Astrocyte of the hippocampus (primary cell): Measurements from ENCODE around the gene ATRIP.
"Not testable (repeated sequence)": the region's sequence is repeated elsewhere in the genome, so short reads cannot be mapped to it uniquely, and the experiment has no call there.

Experiments
- DNase-seq: peaks from one replicate; pipeline ENCODE4 v3.0.0; 2011; ENCODE audit warnings: low read depth, low spot score

ATRIP gene

GRCh38 chr3:48446425-48447193 lies at the start of gene ATRIP:
ATRIP (plus strand) TSS chr3:48446737; CDS start chr3:48446846, 109 bp downstream.
- peak; percentile 96 for DNase-seq

- no peak for DNase-seq
Observed at GRCh38 chr3:48397767-48398681, 48.5 kb upstream of the ATRIP start.

- no peak for DNase-seq
Observed at GRCh38 chr3:48398701-48399386, 47.7 kb upstream of the ATRIP start.

DNA sequence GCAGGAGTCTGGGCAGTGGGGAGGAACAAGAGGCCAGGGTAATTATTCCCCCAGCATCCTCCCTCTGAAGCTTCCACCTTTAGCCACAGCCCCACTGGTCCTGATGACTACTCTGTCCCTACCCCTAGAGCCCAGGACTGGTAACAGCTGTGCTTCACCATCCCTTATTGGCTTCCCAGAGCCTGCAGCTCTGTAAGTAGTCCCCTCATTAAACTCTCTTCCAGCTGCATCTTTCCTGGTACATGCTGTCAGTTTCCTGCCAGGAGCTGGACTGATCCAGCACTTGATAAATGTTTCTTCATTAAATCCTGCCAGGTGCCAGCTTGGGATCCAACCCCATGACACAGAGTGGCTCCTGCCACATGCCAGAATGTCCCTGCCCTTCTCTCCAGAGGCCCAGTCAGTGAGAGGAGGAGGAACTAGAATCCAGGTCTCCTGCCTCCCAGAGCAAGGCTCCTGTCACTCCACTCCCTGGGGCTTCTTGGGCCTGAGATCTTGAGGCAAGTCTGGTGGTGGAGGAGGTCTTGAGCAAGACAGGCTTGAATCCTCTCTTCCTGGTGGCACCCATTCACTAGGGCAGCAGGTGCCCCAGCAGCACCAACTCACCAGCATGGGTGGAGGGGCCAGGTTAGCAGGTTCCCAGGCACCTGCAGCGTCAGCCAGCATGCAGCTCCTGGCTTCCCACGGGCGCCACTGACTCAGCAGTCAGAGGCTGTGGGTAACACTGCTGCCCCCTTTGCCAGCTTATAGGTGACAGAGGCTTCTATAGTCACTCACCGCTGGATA lies 47.0 kb upstream of the ATRIP start:
- no peak for DNase-seq

DNA sequence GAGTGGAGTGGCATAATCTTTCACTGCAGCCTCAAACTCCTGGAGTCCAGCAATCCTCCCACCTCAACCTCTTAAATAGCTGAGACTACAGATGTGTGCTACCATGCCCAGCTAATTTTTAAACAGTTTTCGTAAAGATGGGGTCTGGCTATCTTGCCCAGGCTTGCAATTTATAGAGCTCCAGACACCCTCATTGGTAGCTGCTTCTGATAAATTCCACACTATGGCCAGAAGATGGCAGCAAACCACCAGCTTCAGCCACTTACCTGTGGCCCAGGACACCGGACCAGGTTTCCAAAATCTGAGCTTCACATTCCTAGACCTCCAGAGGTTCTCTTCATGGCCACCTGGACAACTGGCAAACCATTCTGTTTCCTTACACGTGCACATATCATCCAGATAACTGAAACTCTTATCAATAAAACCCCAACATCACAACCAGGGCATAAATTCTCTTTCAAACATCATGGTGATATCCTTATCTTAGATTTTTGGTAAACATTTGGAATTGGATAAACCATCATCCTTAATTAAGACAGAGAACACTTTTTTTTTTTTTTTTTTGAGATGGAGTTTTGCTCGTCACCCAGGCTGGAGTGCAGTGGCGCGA lies 45.6 kb upstream of the ATRIP start:
- DNase-seq: peak; percentile 73

- not testable (repeated sequence) for DNase-seq
Observed at GRCh38 chr3:48401434-48401901, 45.1 kb upstream of the ATRIP start.

DNA sequence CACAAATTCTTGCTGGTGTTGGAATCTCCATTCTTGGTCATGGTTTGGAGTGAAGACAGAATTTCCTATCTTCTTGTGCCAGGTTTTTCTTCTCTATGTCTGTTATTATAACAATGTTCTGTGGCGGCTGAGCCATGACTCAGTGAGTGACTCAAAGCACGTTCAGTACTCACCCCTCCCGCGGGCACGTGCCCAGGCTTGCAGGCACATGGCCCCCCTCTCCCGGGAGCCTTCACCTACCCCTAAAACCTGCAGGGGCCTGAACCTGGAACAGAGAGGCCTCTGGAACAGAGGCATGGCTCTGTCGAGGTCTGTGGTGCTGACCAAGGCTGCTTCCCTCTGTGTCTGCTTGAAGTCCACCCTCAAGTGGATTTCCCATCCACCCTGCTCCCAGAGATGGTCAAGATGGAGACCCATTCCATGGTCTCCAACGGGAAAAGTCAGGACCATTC lies 44.2 kb upstream of the ATRIP start:
- peak; percentile 95 for DNase-seq

DNA sequence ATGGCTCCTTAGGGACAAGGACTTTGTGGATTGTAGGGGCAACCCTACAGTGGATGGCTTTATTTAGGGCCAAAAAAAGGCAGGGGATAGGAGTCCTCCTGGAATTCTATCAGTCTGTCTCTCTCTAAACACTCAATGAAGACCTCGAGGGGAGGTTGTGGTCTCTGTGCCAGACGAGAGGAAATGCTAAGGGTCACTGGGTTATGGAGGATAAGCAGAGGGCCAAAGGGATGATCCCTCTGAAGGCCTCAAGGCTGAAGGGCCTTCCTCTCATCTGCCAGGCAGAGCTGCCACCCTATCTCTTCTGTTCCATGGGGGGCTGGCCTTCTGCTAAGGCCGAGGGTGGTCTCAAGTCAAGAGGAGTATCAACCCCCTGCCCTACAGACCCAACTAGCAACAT lies 43.6 kb upstream of the ATRIP start:
- no peak for DNase-seq

GRCh38 chr3:48403533-48404439 lies 42.8 kb upstream of the ATRIP start:
- DNase-seq: no peak

- no peak for DNase-seq
Observed at GRCh38 chr3:48404440-48405342, 41.8 kb upstream of the ATRIP start.

- DNase-seq: no peak
Observed at GRCh38 chr3:48405343-48405881, 41.1 kb upstream of the ATRIP start.

- DNase-seq: no peak
Observed at GRCh38 chr3:48405971-48406370, 40.6 kb upstream of the ATRIP start.

DNA sequence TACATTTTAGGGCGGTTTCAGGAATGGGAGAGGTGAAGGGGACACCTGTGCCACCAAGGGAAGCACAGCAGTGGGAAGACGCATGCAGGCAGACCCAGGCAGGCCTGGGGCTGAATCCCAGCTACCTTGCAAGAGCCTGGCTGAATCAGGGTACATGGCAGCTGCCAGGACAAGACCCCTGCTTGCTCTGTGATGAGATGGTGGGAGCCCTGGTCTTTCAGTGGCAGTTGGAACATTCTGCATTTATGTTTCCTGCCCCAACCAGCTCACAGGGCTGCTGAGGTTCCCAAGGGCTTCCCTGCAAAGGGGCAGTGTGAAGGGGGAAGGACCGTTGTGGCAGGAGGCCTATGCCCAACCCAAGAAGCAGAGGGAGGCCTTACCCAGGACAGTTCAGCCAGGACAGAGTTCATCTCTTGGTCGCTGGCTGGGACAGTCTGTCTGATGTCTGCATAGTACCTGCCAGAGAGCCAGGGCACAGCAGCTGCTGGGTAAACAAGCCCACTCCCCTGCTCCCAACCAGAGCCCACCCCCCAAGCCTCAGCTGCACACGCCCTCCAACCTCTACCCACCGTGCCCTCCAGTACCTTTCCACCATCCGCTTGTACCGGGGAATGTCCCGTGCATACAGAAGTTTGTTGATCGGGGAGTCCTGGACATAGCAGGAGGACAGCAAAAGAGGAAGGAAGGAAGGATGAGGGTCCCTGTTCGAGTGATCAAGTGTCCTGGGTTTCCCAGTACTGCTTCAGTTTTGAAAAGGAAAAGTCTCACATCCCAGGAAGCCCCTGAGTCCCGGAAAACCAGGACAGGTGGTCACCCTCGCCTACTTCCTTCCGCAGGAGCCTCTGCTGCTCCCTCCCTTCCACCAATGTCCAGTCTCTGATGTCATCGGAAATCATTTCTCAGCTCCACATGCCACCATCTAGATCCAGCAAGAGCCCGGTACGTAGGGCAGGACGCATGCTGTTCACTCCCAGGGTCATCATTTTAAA lies 39.8 kb upstream of the ATRIP start:
- no peak for DNase-seq

- DNase-seq: no peak
Observed at GRCh38 chr3:48407542-48408099, 38.9 kb upstream of the ATRIP start.

DNA sequence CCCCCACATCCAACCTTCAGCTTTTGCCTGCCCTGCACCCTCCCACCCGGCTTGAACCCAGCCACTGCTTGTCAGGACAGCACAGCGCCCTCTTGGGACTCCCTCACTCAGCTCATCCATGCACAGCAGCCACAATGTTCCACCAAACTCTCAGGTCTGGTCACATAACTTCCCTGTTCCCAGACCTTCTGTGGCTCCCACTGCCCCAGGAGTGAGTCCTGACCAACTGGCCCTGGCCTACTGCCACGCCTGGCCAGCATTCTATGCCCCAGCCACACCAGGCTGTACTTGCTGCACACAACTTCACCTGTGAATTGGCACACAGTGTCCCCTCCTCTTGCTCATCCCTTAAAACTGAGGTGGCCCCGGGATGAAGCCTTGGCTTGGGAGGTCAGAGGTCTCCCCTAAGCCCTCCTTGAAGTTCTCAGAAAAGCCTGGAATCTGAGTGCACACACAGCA lies 37.7 kb upstream of the ATRIP start:
- no peak for DNase-seq
